Esophagus muscularis mucosa (tissue), 3 donors: Measurements from ENCODE around the gene TBX18.

ENCODE experiments used
- POLR2A ChIP-seq: fragments of 450-650 bp; IDR thresholded peaks from one replicate; pipeline ENCODE4 v1.6.1; 2017; ENCODE audit warnings: antibody characterized with exemption, moderate library complexity, mild to moderate bottlenecking, low read depth
- POLR2AphosphoS5 ChIP-seq, 2 donors: sonication (generic); formaldehyde crosslinking; IDR thresholded peaks; one replicate each; pipeline ENCODE4 v1.6.1; 2017; ENCODE audit warnings: antibody characterized with exemption in 2 of 2
- TF ChIP-seq, protein P1 (sequence below), 3 experiments: fragments of 200-600 bp in 2 of 3; fragments of 450-650 bp in 1 of 3; sonication (generic) in 2 of 3; IDR thresholded peaks; one replicate each; pipeline ENCODE4 v1.5.1; 2017 to 2019; ENCODE audit warnings: antibody characterized with exemption in 3 of 3, mild to moderate bottlenecking in 2 of 3, moderate library complexity in 1 of 3

GRCh38 chr6:84641076-84641475 is 123.3 kb downstream of the TBX18 start:
- TF ChIP-seq POLR2A (no peak), POLR2AphosphoS5 (IDR thresholded peaks at IDR 0.05) (no peak)
- TF ChIP-seq, protein P1, sequence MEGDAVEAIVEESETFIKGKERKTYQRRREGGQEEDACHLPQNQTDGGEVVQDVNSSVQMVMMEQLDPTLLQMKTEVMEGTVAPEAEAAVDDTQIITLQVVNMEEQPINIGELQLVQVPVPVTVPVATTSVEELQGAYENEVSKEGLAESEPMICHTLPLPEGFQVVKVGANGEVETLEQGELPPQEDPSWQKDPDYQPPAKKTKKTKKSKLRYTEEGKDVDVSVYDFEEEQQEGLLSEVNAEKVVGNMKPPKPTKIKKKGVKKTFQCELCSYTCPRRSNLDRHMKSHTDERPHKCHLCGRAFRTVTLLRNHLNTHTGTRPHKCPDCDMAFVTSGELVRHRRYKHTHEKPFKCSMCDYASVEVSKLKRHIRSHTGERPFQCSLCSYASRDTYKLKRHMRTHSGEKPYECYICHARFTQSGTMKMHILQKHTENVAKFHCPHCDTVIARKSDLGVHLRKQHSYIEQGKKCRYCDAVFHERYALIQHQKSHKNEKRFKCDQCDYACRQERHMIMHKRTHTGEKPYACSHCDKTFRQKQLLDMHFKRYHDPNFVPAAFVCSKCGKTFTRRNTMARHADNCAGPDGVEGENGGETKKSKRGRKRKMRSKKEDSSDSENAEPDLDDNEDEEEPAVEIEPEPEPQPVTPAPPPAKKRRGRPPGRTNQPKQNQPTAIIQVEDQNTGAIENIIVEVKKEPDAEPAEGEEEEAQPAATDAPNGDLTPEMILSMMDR (IDR thresholded peaks at IDR 0.05), result no peak
